Neural progenitor cell (in vitro differentiated cells): Measurements from ENCODE around the gene NUP133. TPM values are rescaled to one million over a fixed set of nuclear protein-coding genes. Genes with fewer than 3 reads are reported as not detected.
"Not testable (repeated sequence)": the region's sequence is repeated elsewhere in the genome, so short reads cannot be mapped to it uniquely, and the experiment has no call there.

Source experiments
- DNase-seq: peaks from one replicate; pipeline ENCODE4 v3.0.0-alpha.2; 2016; ENCODE audit warnings: low spot score
- H2AFZ ChIP-seq: fragments of 200-600 bp; sonication (generic); replicated peaks from 2 replicates; pipeline ENCODE4 v1.6.1; 2016; ENCODE audit warnings: antibody characterized with exemption
- H3F3A ChIP-seq: fragments of 200-600 bp; sonication (generic); 2 replicates; pipeline ENCODE4 v1.6.1; 2016; ENCODE audit warnings: antibody characterized with exemption, low read depth
- H3K27ac ChIP-seq: fragments of 200-600 bp; sonication (generic); 2 replicates; pipeline ENCODE4 v1.5.1; 2016; ENCODE audit warnings: mild to moderate bottlenecking
- H3K27me3 ChIP-seq: fragments of 200-600 bp; sonication (generic); 2 replicates; pipeline ENCODE4 v1.6.1; 2016; ENCODE audit warnings: mild to moderate bottlenecking, moderate library complexity
- H3K36me3 ChIP-seq: fragments of 200-600 bp; sonication (generic); 2 replicates; pipeline ENCODE4 v1.5.1; 2016
- H3K4me1 ChIP-seq: fragments of 200-600 bp; sonication (generic); 2 replicates; pipeline ENCODE4 v1.6.1; 2016; ENCODE audit warnings: mixed run types
- H3K4me2 ChIP-seq: fragments of 200-600 bp; sonication (generic); 2 replicates; pipeline ENCODE4 v1.6.1; 2016
- H3K4me3 ChIP-seq: fragments of 200-600 bp; sonication (generic); 2 replicates; pipeline ENCODE4 v1.5.1; 2016
- H3K79me2 ChIP-seq: fragments of 200-600 bp; sonication (generic); 2 replicates; pipeline ENCODE4 v1.6.1; 2016; ENCODE audit warnings: low read depth
- H3K9ac ChIP-seq: fragments of 200-600 bp; sonication (generic); 2 replicates; pipeline ENCODE4 v1.6.1; 2016
- H3K9me3 ChIP-seq: fragments of 200-600 bp; sonication (generic); 2 replicates; pipeline ENCODE4 v1.5.1; 2016; ENCODE audit warnings: low read depth
- H4K20me1 ChIP-seq: fragments of 200-600 bp; sonication (generic); 2 replicates; pipeline ENCODE4 v1.6.1; 2016; ENCODE audit warnings: low read depth
- H3K27ac Mint-ChIP-seq: 3 replicates; pipeline ENCODE4 v1.8.0; 2021; ENCODE audit warnings: mixed read lengths
- H3K27me3 Mint-ChIP-seq: 2 replicates; pipeline ENCODE4 v1.8.0; 2022; ENCODE audit warnings: low read depth, mild to moderate bottlenecking, inconsistent platforms, moderate library complexity, mixed read lengths; ENCODE audit not compliant: insufficient read depth
- H3K36me3 Mint-ChIP-seq: 3 replicates; pipeline ENCODE4 v1.8.0; 2021; ENCODE audit warnings: mixed read lengths
- H3K4me1 Mint-ChIP-seq: 3 replicates; pipeline ENCODE4 v1.8.0; 2021; ENCODE audit warnings: mixed read lengths
- H3K4me3 Mint-ChIP-seq: 3 replicates; pipeline ENCODE4 v1.8.0; 2021; ENCODE audit warnings: mild to moderate bottlenecking, moderate library complexity, mixed read lengths
- H3K9me3 Mint-ChIP-seq: 3 replicates; pipeline ENCODE4 v1.8.0; 2020; ENCODE audit warnings: mixed read lengths
- CTCF ChIP-seq: fragments of 200-600 bp; sonication (generic); IDR thresholded peaks from 2 replicates; pipeline ENCODE4 v1.5.1; 2017; ENCODE audit warnings: antibody characterized with exemption, mild to moderate bottlenecking
- EZH2 ChIP-seq: fragments of 200-600 bp; sonication (generic); IDR thresholded peaks from 2 replicates; pipeline ENCODE4 v1.6.1; 2017; ENCODE audit warnings: antibody characterized with exemption, mild to moderate bottlenecking, moderate library complexity
- EZH2phosphoT487 ChIP-seq: fragments of 200-600 bp; sonication (generic); IDR thresholded peaks from 2 replicates; pipeline ENCODE4 v1.6.1; 2017; ENCODE audit warnings: antibody characterized with exemption
- total RNA-seq: library from RNA; depleted of rRNA; stranded (reverse); fragments of >200 nt; gene quantifications from 2 replicates; pipeline ENCODE4 v1.2.3, GENCODE V29; 2015; ENCODE audit warnings: low replicate concordance

NUP133 gene
- total RNA-seq, 1 donor from 2014 or later, result 89.3 TPM

GRCh38 chr1:229523052-229523451 lies 14.9 kb upstream of the NUP133 start:
- Mint-ChIP-seq H3K4me1 (no peaks in the 10 kb centered on the region), H3K27me3 (no peaks in the 10 kb centered on the region)
- no peaks in the 10 kb centered on the region for H3K79me2 ChIP-seq

GRCh38 chr1:229514578-229515275 lies 6.6 kb upstream of the NUP133 start:
- Histone ChIP-seq H3K27ac (no peak overlapping the region), H3K27me3 (no peaks in the 10 kb centered on the region), H2AFZ (no peak overlapping the region), H3K36me3 (no peaks in the 10 kb centered on the region), H3F3A (peaks cover 5% of the 10 kb centered on the region), H4K20me1 (no peaks in the 10 kb centered on the region), H3K4me1 (no peaks in the 10 kb centered on the region), H3K9ac (no peak overlapping the region), H3K4me3 (no peak overlapping the region), H3K79me2 (no peaks in the 10 kb centered on the region), H3K9me3 (no peaks in the 10 kb centered on the region), H3K4me2 (no peak overlapping the region)
- DNase-seq, result peak; percentile 76
- peaks cover 4% of the 10 kb centered on the region for H3K4me1 Mint-ChIP-seq
- H3K36me3 Mint-ChIP-seq, result peaks cover 2% of the 10 kb centered on the region
- no peak overlapping the region for H3K4me3 Mint-ChIP-seq
- no peak overlapping the region for H3K27ac Mint-ChIP-seq
- TF ChIP-seq CTCF, result peak; percentile 87
- no peak for TF ChIP-seq EZH2
- no peaks in the 10 kb centered on the region for H3K9me3 Mint-ChIP-seq
- H3K27me3 Mint-ChIP-seq, result peaks cover 3% of the 10 kb centered on the region

More at GRCh38 chr1:229523052-229523451, 14.9 kb upstream of the NUP133 start:
- H3K36me3 Mint-ChIP-seq, result peaks cover 14% of the 10 kb centered on the region
- TF ChIP-seq EZH2, result no peak
- TF ChIP-seq EZH2phosphoT487, result no peak
- TF ChIP-seq CTCF, result no peak
- Histone ChIP-seq H3K4me1 (no peaks in the 10 kb centered on the region), H3K4me3 (no peak overlapping the region), H3K9ac (no peak overlapping the region), H3K9me3 (no peaks in the 10 kb centered on the region), H3K27ac (no peak overlapping the region), H3K27me3 (no peaks in the 10 kb centered on the region), H3K4me2 (no peak overlapping the region), H4K20me1 (no peaks in the 10 kb centered on the region), H3K36me3 (peaks cover 3% of the 10 kb centered on the region), H2AFZ (no peak overlapping the region), H3F3A (no peaks in the 10 kb centered on the region)
- no peaks in the 10 kb centered on the region for H3K9me3 Mint-ChIP-seq
- H3K4me3 Mint-ChIP-seq, result no peak overlapping the region
- H3K27ac Mint-ChIP-seq, result no peak overlapping the region
- DNase-seq, result no peak

- peaks cover 23% of the 10 kb centered on the region for H3K4me1 Mint-ChIP-seq
- H3K27ac ChIP-seq, H3K36me3 Mint-ChIP-seq, DNase-seq, H3K4me1 ChIP-seq, H3K36me3 ChIP-seq, H2AFZ ChIP-seq, H4K20me1 ChIP-seq, H3F3A ChIP-seq, H3K4me2 ChIP-seq, H3K27me3 Mint-ChIP-seq, H3K4me3 Mint-ChIP-seq, H3K9ac ChIP-seq, H3K27me3 ChIP-seq, H3K27ac Mint-ChIP-seq, H3K9me3 Mint-ChIP-seq, H3K9me3 ChIP-seq, H3K4me3 ChIP-seq: not testable (repeated sequence)
- H3K79me2 ChIP-seq, result peaks cover 14% of the 10 kb centered on the region
Measured at GRCh38 chr1:229511625-229512024, 3.5 kb upstream of the NUP133 start.

GRCh38 chr1:229511201-229511600 lies 3.1 kb upstream of the NUP133 start:
- peaks cover 23% of the 10 kb centered on the region for H3K4me1 Mint-ChIP-seq
- H3K9ac ChIP-seq, H3K27me3 ChIP-seq, H3K9me3 Mint-ChIP-seq, H3K9me3 ChIP-seq, H3K27me3 Mint-ChIP-seq, H3K27ac ChIP-seq, H3K4me1 ChIP-seq, H3K36me3 Mint-ChIP-seq, H3K36me3 ChIP-seq, H2AFZ ChIP-seq, H3K4me3 ChIP-seq, H4K20me1 ChIP-seq, H3K4me3 Mint-ChIP-seq, H3K4me2 ChIP-seq, H3F3A ChIP-seq, DNase-seq: not testable (repeated sequence)
- peaks cover 18% of the 10 kb centered on the region for H3K79me2 ChIP-seq
- H3K27ac Mint-ChIP-seq, result peak overlapping the region; percentile 46
